Neural progenitor cell (in vitro differentiated cells): ENCODE data around the gene GJA3. TPM values are rescaled to one million over a fixed set of nuclear protein-coding genes. Genes with fewer than 3 reads are reported as not detected.
"Not testable (repeated sequence)": the region's sequence is repeated elsewhere in the genome, so short reads cannot be mapped to it uniquely, and the experiment has no call there.

Experiments
- DNase-seq: peaks from one replicate; pipeline ENCODE4 v3.0.0-alpha.2; 2016; ENCODE audit warnings: low spot score
- H2AFZ ChIP-seq: fragments of 200-600 bp; sonication (generic); replicated peaks from 2 replicates; pipeline ENCODE4 v1.6.1; 2016; ENCODE audit warnings: antibody characterized with exemption
- H3F3A ChIP-seq: fragments of 200-600 bp; sonication (generic); 2 replicates; pipeline ENCODE4 v1.6.1; 2016; ENCODE audit warnings: antibody characterized with exemption, low read depth
- H3K27ac ChIP-seq: fragments of 200-600 bp; sonication (generic); 2 replicates; pipeline ENCODE4 v1.5.1; 2016; ENCODE audit warnings: mild to moderate bottlenecking
- H3K27me3 ChIP-seq: fragments of 200-600 bp; sonication (generic); 2 replicates; pipeline ENCODE4 v1.6.1; 2016; ENCODE audit warnings: mild to moderate bottlenecking, moderate library complexity
- H3K36me3 ChIP-seq: fragments of 200-600 bp; sonication (generic); 2 replicates; pipeline ENCODE4 v1.5.1; 2016
- H3K4me1 ChIP-seq: fragments of 200-600 bp; sonication (generic); 2 replicates; pipeline ENCODE4 v1.6.1; 2016; ENCODE audit warnings: mixed run types
- H3K4me2 ChIP-seq: fragments of 200-600 bp; sonication (generic); 2 replicates; pipeline ENCODE4 v1.6.1; 2016
- H3K4me3 ChIP-seq: fragments of 200-600 bp; sonication (generic); 2 replicates; pipeline ENCODE4 v1.5.1; 2016
- H3K79me2 ChIP-seq: fragments of 200-600 bp; sonication (generic); 2 replicates; pipeline ENCODE4 v1.6.1; 2016; ENCODE audit warnings: low read depth
- H3K9ac ChIP-seq: fragments of 200-600 bp; sonication (generic); 2 replicates; pipeline ENCODE4 v1.6.1; 2016
- H3K9me3 ChIP-seq: fragments of 200-600 bp; sonication (generic); 2 replicates; pipeline ENCODE4 v1.5.1; 2016; ENCODE audit warnings: low read depth
- H4K20me1 ChIP-seq: fragments of 200-600 bp; sonication (generic); 2 replicates; pipeline ENCODE4 v1.6.1; 2016; ENCODE audit warnings: low read depth
- H3K27ac Mint-ChIP-seq: 3 replicates; pipeline ENCODE4 v1.8.0; 2021; ENCODE audit warnings: mixed read lengths
- H3K27me3 Mint-ChIP-seq: 2 replicates; pipeline ENCODE4 v1.8.0; 2022; ENCODE audit warnings: low read depth, mild to moderate bottlenecking, inconsistent platforms, moderate library complexity, mixed read lengths; ENCODE audit not compliant: insufficient read depth
- H3K36me3 Mint-ChIP-seq: 3 replicates; pipeline ENCODE4 v1.8.0; 2021; ENCODE audit warnings: mixed read lengths
- H3K4me1 Mint-ChIP-seq: 3 replicates; pipeline ENCODE4 v1.8.0; 2021; ENCODE audit warnings: mixed read lengths
- H3K4me3 Mint-ChIP-seq: 3 replicates; pipeline ENCODE4 v1.8.0; 2021; ENCODE audit warnings: mild to moderate bottlenecking, moderate library complexity, mixed read lengths
- H3K9me3 Mint-ChIP-seq: 3 replicates; pipeline ENCODE4 v1.8.0; 2020; ENCODE audit warnings: mixed read lengths
- CTCF ChIP-seq: fragments of 200-600 bp; sonication (generic); IDR thresholded peaks from 2 replicates; pipeline ENCODE4 v1.5.1; 2017; ENCODE audit warnings: antibody characterized with exemption, mild to moderate bottlenecking
- EZH2 ChIP-seq: fragments of 200-600 bp; sonication (generic); IDR thresholded peaks from 2 replicates; pipeline ENCODE4 v1.6.1; 2017; ENCODE audit warnings: antibody characterized with exemption, mild to moderate bottlenecking, moderate library complexity
- EZH2phosphoT487 ChIP-seq: fragments of 200-600 bp; sonication (generic); IDR thresholded peaks from 2 replicates; pipeline ENCODE4 v1.6.1; 2017; ENCODE audit warnings: antibody characterized with exemption
- total RNA-seq: library from RNA; depleted of rRNA; stranded (reverse); fragments of >200 nt; gene quantifications from 2 replicates; pipeline ENCODE4 v1.2.3, GENCODE V29; 2015; ENCODE audit warnings: low replicate concordance

Gene GJA3
- total RNA-seq, 1 donor from 2014 or later: 0.17 TPM

- no peak overlapping the region for H3K27ac ChIP-seq
- H3K9ac ChIP-seq: no peak overlapping the region
- H3K4me1 Mint-ChIP-seq: peaks cover 12% of the 10 kb centered on the region
- H2AFZ ChIP-seq: no peak overlapping the region
- no peak overlapping the region for H3K4me2 ChIP-seq
- H3K27me3 Mint-ChIP-seq: peaks cover 39% of the 10 kb centered on the region
- H3K79me2 ChIP-seq: no peaks in the 10 kb centered on the region
- H3K27me3 ChIP-seq: peaks cover 58% of the 10 kb centered on the region
- H3K4me3 ChIP-seq: no peak overlapping the region
- H4K20me1 ChIP-seq: peaks cover 5% of the 10 kb centered on the region
- no peak for DNase-seq
- peaks cover 40% of the 10 kb centered on the region for H3F3A ChIP-seq
- no peak for TF ChIP-seq EZH2
- TF ChIP-seq CTCF: no peak
- TF ChIP-seq EZH2phosphoT487: no peak
- no peak overlapping the region for H3K4me3 Mint-ChIP-seq
- H3K4me1 ChIP-seq: peaks cover 18% of the 10 kb centered on the region
- H3K9me3 ChIP-seq: no peaks in the 10 kb centered on the region
- H3K36me3 Mint-ChIP-seq: no peaks in the 10 kb centered on the region
- H3K36me3 ChIP-seq: no peaks in the 10 kb centered on the region
- peaks cover 2% of the 10 kb centered on the region for H3K9me3 Mint-ChIP-seq
- H3K27ac Mint-ChIP-seq: no peak overlapping the region
These were observed 3.6 kb downstream of the GJA3 start for GRCh38 chr13:20157151-20157796.

DNA sequence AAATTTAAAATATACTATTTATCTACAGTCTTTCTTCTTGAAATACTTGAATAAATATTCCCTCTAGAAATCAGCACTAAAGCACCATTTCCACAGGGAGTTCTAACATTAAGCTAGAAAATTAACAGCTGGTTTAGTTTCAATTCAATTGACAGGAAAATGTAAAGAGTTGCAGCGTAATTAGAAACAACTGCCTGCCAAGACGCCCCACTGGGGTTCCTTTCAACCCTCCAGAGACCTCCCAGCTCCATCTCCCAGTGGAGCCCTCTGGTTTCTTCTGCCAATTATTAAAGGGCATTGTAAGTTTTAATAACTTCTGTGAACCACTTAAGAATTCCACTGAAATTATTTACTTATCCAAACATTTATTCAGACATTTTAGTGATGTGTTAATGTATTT lies 4.2 kb downstream of the GJA3 start:
- H3K27ac ChIP-seq: no peak overlapping the region
- peaks cover 35% of the 10 kb centered on the region for H3F3A ChIP-seq
- Mint-ChIP-seq H3K4me3 (no peak overlapping the region), H3K27ac (no peak overlapping the region), H3K9me3 (peaks cover 2% of the 10 kb centered on the region), H3K27me3 (peaks cover 34% of the 10 kb centered on the region), H3K4me1 (peaks cover 12% of the 10 kb centered on the region), H3K36me3 (no peaks in the 10 kb centered on the region)
- H3K4me2 ChIP-seq: no peak overlapping the region
- H3K9ac ChIP-seq: no peak overlapping the region
- H2AFZ ChIP-seq: no peak overlapping the region
- H4K20me1 ChIP-seq: peaks cover 5% of the 10 kb centered on the region
- no peak overlapping the region for H3K4me3 ChIP-seq
- H3K36me3 ChIP-seq: no peaks in the 10 kb centered on the region
- TF ChIP-seq CTCF: no peak
- no peak for TF ChIP-seq EZH2phosphoT487
- TF ChIP-seq EZH2: no peak
- no peaks in the 10 kb centered on the region for H3K79me2 ChIP-seq
- peaks cover 18% of the 10 kb centered on the region for H3K4me1 ChIP-seq
- peaks cover 52% of the 10 kb centered on the region for H3K27me3 ChIP-seq
- H3K9me3 ChIP-seq: no peaks in the 10 kb centered on the region
- peak; percentile 55 for DNase-seq

DNA sequence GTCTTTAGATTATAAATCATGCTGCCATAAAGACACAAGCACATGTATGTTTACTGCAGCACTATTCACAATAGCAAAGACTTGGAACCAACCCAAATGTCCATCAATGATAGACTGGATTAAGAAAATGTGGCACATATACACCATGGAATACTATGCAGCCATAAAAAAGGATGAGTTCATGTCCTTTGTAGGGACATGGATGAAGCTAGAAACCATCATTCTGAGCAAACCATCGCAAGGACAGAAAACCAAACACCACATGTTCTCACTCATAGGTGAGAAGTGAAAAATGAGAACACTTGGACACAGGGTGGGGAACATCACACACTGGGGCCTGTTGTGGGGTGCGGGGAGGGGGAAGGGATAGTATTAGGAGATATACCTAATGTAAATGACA lies 7.6 kb downstream of the GJA3 start:
- H3K4me1 ChIP-seq: peaks cover 18% of the 10 kb centered on the region
- peaks cover 20% of the 10 kb centered on the region for H3F3A ChIP-seq
- not testable (repeated sequence) for H3K79me2 ChIP-seq, H3K4me3 Mint-ChIP-seq, H3K9me3 ChIP-seq, H2AFZ ChIP-seq, H3K27ac ChIP-seq, H3K9me3 Mint-ChIP-seq, H4K20me1 ChIP-seq, H3K4me2 ChIP-seq, H3K27ac Mint-ChIP-seq, H3K4me3 ChIP-seq, H3K36me3 Mint-ChIP-seq, H3K9ac ChIP-seq, DNase-seq, H3K36me3 ChIP-seq
- Mint-ChIP-seq H3K27me3 (peaks cover 27% of the 10 kb centered on the region), H3K4me1 (peaks cover 11% of the 10 kb centered on the region)
- H3K27me3 ChIP-seq: peaks cover 18% of the 10 kb centered on the region

DNA sequence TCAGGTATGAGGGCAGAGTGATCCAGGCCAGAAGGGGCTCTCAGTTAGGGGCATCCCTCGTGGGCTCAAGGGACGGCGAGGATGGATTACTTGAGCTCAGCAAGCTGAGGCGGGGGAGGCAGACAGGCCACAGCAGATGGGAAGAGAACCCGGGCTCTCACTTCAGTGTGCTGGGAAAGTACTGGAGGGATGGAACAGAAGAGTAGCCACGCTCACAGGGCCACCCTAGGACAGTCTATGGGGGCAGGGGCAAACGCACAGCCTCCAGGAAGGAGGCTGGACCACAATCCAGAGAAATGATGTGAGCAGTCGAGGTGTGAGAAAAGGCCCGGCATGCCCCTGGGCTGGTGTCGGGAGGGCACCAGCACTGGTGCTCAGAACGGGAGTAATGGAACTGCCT lies 9.2 kb downstream of the GJA3 start:
- peaks cover 14% of the 10 kb centered on the region for H3K4me1 Mint-ChIP-seq
- TF ChIP-seq CTCF (no peak), EZH2 (no peak), EZH2phosphoT487 (no peak)
- no peak for DNase-seq
- H3K9me3 Mint-ChIP-seq: peaks cover 2% of the 10 kb centered on the region
- peaks cover 12% of the 10 kb centered on the region for H3F3A ChIP-seq
- no peak overlapping the region for H3K9ac ChIP-seq
- no peaks in the 10 kb centered on the region for H3K79me2 ChIP-seq
- peaks cover 12% of the 10 kb centered on the region for H3K4me1 ChIP-seq
- H3K4me3 ChIP-seq: no peak overlapping the region
- H3K27me3 ChIP-seq: peaks cover under 1% of the 10 kb centered on the region
- H4K20me1 ChIP-seq: no peaks in the 10 kb centered on the region
- no peak overlapping the region for H3K4me2 ChIP-seq
- no peak overlapping the region for H3K4me3 Mint-ChIP-seq
- no peaks in the 10 kb centered on the region for H3K36me3 ChIP-seq
- no peaks in the 10 kb centered on the region for H3K9me3 ChIP-seq
- H3K36me3 Mint-ChIP-seq: no peaks in the 10 kb centered on the region
- H3K27ac Mint-ChIP-seq: no peak overlapping the region
- peaks cover 20% of the 10 kb centered on the region for H3K27me3 Mint-ChIP-seq
- no peak overlapping the region for H2AFZ ChIP-seq
- no peak overlapping the region for H3K27ac ChIP-seq
